Smooth muscle cell of the brain vasculature (primary cell): Measurements from ENCODE around the gene NNT.
A peak's percentile ranks its signal among the peaks of the same experiment; 100 is the strongest.
"Not testable (repeated sequence)": the region's sequence is repeated elsewhere in the genome, so short reads cannot be mapped to it uniquely, and the experiment has no call there.

ENCODE experiments used
- DNase-seq: peaks from one replicate; pipeline ENCODE4 v3.0.0-alpha.2; 2012; ENCODE audit warnings: low read depth, low spot score

The NNT gene

DNA sequence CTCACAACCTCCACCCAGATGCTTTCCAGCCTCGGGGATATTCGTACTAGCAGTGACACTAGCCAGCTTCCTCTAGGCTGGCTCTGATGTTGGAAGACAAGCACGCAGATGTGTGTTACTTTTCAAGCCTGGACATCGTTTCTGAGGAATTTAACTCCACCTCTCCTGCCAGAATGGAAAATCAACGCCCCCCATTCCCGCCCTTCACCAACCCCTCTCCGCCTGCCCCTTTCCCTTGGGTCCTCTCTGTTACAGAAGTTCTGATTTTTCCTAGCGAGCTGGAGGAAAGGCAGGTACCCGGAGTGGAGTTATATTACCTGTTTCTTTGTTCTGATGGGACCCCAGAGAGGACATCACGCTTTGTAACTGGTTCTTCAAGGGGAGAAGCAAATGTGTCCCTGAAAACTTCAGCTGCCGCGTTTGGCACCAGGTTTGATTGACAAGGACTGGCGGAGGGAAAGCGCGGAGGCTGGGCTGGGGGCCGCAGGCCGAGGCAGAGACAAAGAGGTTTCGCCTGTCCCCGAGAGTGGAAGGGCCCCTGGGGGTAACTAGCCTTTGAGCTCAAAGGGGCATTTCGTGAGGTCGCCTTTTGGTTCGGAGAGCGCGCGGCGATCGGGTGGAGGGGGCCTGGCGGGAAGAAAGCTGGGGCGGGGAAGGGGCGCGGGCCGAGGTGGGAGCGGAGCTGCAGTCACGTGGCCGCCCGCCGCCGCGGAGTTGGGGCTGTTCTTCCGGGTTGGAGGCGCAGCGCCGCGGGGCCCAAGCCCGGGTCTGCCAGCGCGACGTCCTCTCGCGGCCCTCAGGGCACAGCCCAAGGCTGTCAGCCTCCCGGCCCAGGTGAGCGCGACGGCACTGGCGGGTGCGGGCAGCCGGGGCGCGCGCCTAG is at the start of gene NNT:
Gene NNT, plus strand, starts transcription at position 720 of the 883 bp plus-strand sequence. CDS start 6,016 bp downstream, outside the sequence.
- DNase-seq = no peak

DNA sequence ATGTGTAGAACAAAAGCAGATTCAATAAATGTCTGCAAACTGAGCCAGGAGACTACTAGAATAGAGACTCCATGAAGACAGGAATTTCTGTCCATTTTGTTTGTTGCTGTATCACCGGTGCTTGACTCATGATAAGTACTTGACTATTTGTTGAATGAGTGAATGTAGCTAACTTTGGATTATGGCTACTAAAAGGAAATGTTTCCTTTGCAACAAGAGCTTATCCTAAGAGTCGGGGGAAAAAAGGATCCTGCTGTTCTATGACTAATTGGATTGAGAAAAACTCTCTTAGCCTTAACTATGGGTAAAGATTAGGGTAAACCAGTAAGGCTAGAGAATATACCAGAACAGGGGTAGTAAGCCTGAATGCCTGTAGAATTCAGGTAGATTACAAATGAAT is 49.6 kb upstream of the NNT start:
- no peak for DNase-seq

DNA sequence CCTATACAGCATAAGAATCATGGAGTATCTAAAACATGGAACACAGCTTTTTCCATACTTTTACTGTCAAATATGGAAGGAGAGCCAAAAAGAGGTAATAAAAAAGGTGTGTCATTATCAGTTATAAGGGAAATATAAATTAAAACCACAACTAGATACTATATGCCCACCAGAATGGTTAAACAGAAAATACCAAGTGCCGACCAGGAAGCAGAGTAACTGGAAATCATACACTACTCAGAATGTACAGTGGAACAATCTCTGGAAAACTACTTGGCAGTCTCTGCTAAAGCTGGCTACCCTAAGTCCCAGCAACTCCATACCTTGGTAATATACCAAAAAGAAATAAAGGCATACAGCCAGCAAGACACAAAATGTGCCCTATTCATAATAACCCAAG is 48.5 kb upstream of the NNT start:
- no peak for DNase-seq

DNA sequence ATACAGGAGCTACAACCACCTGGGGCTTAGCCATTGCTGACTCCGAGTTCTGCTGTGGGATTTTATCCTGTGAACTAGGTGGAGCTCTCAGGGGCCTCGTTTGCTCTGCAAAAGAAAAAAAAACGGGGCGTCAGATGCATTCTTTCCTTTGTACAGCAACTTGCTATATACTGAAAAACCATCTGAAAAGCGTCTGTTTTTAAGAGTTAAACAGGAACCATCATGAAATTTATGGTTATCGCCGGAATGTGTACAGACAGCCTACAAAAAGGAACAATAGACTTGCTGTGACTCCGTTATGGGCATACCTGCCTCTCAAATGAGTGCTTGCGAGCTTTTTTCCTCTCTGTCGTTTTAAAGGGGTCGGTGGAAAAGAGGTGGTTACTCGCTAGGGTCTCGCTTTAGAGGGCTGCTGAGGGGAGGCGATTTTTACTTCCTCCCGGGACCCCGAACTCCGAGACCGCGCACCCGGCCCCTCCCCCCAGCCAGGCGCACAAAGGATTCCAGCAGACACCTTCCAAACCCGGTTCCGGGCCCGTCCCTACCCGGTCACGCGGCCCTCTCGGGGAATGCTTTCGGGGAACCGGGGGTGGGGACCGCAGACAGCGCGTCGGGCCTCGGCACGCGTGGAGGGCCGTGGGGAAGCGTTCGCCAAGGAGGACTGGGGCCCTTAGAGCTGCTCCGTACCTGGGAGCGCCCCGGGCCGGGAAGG is 46.9 kb upstream of the NNT start:
- DNase-seq = no peak

DNA sequence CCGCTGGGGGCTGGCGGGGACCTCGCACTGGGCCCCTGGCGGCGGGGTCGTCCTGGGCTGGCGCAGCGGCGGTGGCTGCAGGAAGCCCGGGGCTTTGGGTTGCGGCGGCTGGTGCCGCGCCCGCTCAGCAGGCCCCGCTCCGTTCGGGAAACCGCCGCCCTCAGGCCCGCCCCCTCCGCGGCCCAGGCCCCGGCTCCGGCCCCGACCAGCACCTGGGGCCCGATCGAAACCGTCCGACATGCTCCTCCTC is 46.4 kb upstream of the NNT start:
- not testable (repeated sequence) for DNase-seq

DNA sequence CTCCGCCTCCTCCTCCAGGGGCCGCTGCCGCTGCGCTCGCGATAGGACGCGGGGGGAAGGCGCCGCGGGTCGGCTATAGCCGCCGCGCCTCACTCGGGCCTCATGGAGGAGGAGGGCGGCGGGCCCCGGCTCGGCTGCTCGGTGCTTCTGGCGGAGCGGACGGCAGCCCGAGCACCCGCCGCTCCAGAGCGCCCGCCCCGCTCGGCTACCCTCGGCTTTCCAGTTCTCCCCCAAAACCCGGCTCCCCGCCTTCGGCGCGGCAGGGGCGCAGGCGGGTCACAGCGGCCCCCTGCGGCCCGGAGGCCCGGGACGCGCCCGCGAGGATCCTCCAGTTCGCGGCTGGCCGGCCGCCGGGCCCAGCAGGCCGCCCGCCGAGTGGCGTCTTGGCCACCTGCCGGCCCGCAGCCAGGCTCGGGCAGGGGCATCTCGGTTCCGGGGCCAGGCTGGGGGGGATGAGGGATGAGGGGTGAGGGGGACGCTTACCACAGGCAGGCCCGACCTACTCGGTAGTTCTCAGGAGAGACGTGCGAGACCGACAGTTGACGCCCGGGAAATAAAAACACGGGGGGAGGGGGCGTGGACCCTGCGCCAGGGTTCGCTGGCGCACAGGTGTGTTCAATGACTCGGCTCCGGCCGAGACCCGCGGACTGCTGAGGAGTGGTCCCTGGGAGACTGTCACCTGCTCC is 46.0 kb upstream of the NNT start, which contains the start of gene PAIP1:
Gene PAIP1, minus strand, starts transcription at position 221 of the 686 bp plus-strand sequence. CDS start 231 bp downstream, outside the sequence.
- DNase-seq = peak; percentile 47

DNA sequence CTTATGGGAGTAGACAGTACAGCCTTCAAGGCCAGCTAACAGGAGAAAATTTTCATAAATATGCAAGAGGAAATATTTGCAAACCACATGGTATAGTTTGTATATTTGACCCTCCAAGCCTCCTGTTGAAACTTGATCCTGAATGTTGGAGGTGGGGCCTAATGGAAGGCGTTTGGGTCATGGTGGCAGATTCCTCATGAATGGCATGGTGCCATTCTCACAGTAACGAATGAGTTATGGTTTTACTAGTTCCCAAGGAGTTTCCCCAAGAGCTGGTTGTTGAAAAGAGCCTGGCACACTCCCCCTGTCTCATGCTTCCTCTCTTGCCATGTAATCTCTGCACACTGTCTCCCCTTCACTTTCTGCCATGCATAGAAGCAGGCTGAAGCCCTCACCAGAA is 42.9 kb upstream of the NNT start:
- no peak for DNase-seq

DNA sequence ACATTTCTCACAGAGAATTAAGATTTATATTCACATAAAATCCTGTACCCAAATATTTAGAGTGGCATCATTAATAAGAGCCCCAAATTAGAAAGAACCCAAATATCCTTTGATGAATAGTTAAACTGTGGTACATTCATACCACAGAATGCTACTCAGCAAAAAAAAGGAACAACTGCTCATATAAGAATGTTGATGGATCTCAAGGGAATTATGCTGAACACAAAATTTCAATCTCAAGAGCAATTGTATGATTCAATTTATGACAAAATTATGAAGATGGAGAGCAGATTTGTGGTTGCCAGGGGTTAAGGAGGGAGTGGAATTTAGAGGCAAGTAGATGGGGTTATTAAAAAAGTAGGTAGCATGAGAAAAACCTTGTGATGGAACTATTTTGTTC is 41.6 kb upstream of the NNT start:
- no peak for DNase-seq

DNA sequence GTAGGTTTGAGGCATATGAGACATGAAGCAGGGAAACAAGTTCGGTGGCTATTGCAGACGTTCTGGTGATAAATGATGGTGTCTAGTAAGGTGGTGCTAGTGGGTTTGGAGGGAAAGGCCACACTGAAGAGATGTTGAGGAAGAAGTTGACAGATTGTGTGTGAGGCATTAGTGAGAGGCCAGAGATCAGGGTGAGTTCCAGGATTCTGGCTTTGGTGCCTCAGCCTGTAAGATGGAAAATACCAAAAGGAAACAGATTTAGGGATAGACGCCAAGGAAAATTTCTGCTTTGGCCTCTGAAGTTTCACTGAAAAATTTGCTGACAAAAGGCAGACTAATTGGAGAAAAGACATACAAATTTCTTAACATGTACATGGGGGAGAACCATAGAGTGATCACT is 39.7 kb upstream of the NNT start:
- no peak for DNase-seq

DNA sequence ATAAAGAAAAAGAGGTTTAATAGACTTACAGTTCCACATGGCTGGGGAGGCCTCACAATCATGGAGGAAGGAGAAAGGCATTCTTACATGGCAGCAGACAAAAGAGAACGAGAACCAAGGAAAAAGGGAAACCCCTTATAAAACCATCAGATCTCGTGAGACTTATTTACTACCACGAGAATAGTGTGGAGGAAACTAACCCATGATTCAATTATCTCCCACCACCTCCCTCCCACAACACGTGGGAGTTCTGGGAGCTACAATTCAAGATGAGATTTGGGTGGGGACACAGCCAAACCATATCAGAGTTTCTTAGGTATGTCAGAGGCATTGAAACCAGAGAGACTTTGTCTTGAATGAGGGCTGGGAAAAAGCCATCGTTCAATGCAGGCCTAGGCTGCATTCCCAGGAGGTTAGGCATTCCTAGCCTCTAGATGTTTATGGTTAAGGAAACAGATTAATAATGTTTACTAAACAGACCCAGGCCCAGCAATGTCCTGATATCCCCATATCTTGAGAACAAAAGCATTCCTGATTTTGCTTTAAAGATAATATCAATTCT is 38.6 kb upstream of the NNT start:
- DNase-seq = no peak

DNA sequence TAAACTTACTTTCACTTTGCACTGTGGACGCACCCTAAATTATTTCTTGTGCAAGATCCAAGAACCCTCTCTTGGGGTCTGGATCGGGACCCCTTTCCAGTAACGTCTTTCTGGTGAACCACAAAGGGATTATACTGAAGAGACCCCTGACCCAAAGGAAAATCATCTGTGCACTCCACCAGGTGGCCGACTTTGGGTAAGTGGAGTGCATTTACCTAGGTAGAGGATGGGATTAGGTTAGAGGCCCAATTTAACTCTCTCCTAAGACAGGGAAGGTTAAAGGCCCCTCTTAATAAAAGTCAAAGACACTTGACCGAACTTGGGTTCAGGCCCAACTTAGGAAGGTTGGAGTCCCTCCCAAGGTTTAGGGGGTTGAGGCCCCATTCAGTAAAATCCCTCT is 37.9 kb upstream of the NNT start:
- no peak for DNase-seq

DNA sequence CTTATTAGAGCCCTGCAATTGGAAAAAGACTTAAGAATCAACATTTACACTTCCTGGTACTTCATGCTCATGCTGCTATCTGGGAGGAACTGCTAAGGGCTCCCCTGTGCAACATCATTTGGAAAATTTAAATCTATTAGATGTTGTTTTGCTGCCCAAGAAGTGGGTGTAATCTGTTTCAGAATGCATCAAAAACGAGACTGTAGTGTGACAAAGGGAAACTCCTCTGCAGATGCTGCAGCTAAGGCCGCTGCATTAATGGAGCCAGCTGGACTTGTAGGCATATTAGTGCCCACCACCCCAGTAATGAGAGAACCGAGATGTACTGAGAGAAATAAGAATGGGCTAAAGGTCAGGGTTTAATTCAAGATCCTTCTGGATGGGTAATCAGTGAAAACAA is 35.0 kb upstream of the NNT start:
- no peak for DNase-seq

DNA sequence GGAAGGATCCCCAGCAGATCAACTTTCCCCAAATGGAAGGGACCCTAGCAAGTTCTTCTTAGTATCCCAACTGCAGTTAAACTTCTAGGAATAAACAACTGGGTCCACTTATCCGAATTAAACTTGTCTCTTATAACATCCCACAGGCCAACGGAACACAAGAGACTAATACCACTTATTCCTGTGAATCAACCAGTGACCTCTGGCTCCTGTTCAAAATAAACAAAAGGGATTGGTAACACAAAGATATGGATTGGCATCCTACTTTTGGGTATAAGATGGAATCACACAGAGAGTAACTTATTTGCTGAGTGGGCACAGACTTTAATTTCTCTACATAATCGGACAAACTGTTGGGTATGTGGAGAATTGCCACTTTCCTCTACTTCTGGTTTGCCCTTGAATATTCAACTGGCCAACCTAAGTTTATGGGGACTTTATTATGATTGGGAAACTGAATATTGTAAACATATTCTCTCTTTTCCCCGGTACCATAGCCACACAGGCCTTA is 33.7 kb upstream of the NNT start:
- DNase-seq = no peak

DNA sequence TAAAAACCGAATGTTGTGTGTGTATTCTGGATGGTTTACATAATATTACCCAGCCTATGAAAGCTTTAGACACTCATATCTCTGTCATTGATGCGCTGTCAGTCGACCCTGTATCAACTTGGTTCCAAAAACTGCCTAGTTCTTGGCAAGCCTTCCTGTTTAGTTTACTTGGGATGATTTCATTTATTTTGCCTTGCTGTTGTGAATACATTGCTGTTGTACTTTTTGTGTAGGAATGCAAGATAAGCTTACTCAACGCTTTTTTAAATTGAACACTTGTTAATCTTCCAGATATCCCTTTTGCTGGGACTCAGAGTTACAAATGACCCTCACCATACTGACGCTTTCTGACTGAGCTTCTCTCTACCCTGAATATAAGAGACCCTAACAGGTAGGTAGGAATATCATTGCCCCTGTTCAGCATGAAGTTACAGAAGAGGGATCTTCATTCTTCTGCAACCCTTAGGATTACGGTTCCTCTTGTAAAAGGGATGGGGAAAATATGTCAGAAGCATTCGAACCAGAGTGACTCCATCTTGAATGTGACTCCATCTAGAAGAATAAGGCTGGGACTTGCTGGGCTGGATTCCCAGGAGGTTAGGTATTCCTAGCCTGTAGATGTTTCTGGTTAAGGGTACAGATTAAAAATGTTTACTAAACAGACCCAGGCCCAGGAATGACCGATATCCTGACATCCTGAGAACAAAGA is 32.4 kb upstream of the NNT start:
- no peak for DNase-seq

DNA sequence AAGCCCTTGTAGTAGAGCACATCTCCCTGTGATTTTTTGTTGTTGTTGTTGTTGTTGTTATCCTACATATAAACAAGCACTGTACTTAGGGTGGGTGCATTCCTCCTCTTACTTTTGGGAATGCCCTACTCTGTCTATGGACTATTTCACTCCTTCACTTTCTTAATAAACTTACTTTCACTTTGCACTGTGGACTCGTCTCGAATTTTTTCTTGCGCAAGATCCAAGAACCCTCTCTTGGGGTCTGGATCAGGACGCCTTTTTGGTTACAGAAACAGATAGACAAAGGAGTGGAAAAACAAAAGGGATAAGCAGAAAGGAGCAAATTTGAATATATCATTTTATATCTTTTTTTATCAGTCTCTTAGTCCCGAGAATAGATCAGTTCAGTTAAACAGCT is 31.7 kb upstream of the NNT start:
- no peak for DNase-seq

DNA sequence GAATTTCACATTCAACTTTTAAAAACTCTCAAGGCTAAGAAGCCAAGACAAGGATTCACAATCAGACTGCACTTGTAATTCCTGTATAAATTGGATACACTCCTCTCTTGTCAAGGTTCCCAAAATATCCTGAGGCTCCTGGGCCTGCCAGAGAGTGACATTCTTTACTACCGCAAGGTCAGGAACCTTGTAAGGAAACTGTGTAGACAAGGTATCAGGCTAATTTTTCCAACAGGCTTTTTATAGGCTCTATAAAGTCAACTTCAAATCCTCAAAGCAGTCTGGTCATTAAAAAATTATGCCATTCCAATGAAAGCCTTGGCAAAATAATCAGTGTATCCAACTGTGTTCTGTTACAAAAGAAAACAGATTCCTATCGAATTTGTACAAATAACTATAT is 30.6 kb upstream of the NNT start:
- DNase-seq = no peak

DNA sequence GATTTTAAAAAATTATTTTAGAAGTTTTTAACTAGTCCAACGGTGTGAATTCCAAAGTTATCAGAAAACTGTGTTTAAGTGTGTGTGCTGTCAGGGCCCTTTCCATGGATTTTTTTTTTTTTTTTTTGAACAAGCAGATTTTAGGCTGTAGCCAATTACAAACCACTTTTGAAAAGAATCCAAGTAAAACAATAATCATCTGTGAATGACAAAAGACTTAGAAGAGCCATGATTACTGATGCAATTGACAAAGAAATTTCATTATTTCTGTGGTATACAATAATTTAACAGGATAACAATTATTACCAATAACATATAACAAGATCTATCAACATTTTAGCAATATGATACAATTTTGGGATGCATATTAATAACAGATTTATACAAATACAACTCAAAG is 29.9 kb upstream of the NNT start:
- no peak for DNase-seq

DNA sequence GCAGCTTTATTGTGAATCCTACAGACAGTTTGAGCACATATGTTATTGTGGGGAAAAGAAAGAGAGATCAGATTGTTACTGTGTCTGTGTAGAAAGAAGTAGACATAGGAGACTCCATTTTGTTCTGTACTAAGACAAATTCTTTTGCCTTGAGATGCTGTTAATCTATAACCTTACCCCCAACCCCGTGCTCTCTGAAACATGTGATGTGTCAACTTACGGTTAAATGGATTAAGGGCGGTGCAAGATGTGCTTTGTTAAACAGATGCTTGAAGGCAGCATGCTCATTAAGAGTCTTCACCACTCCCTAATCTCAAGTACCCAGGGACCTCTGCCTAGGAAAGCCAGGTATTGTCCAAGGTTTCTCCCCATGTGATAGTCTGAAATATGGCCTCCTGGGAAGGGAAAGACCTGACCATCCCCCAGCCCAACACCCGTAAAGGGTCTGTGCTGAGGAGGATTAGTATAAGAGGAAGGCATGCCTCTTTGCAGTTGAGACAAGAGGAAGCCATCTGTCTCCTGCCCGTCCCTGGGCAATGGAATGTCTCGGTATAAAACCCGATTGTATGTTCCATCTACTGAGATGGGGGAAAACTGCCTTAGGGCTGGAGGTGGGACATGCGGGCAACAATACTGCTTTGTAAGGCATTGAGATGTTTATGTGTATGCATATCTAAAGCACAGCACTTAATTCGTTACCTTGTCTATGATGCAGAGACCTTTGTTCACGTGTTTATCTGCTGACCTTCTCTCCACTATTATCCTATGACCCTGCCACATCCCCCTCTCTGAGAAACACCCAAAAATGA is 22.4 kb upstream of the NNT start:
- DNase-seq = not testable (repeated sequence)

DNA sequence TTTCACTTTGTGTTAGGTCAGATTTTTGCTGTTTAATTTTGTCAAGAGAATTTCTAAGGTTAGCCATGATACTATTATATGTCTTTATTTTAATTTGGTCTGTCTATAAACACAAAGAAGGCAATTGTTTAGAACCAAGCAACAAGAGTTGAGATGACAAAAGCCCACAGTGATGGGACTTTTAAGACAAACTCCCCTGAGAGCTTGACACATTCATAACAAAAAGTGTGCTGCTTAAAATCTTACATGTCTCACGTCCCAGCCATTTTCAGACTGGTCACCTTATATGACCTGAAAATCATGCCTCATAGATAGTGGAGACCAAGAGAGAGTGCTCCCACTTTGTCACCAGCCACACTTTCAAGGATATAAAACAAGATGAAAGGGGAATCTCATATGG is 21.6 kb upstream of the NNT start:
- DNase-seq = no peak
